ENCODE data around the gene TENT4A. TPM values are rescaled to one million over a fixed set of nuclear protein-coding genes. Genes with fewer than 3 reads are reported as not detected.

Gene TENT4A
- total and polyA plus RNA-seq, 2 of the 4 experiments (the other 2 are of a cell fraction) = 5.9 to 17.2 TPM

GRCh38 chr5:6712577-6713273, 507 bp upstream of the TENT4A start:
- 0% methylated on average over 29 of the region's 85 CpGs; no CpG with 5 or more reads in 1 of the 2 experiments for WGBS, 2 experiments (ENCODE audit: extremely low coverage in 2 of 2, insufficient read length in 1 of 2)
- no TSS peak for BruUV-seq (replicated peaks)
- DNase-seq = peak; percentile 94

More at GRCh38 chr5:6712577-6713273, 507 bp upstream of the TENT4A start:
- peak overlapping the region; percentile 96 for H2AFZ ChIP-seq (replicated peaks; ENCODE audit: low read length, poor library complexity)
- peak overlapping the region; percentile 44 to 66; a peak in 3 of 4 replicates for H4K8ac ChIP-seq (ENCODE audit: low read depth in 2 of 2, low read length in 2 of 2)
- H3K23ac ChIP-seq (ENCODE audit: low read depth, low read length) = peak overlapping the region; percentile 99; the same call in 1 of the 2 replicates
- peak overlapping the region; percentile 93 for H3K4ac ChIP-seq (ENCODE audit: low read depth, low read length)
- H2AK9ac ChIP-seq (replicated peaks; ENCODE audit: low read depth, low read length, poor library complexity) = peak overlapping the region; percentile 97
- H2BK5ac ChIP-seq (ENCODE audit: low read depth, low read length, poor library complexity, severe bottlenecking) = peak overlapping the region; percentile 93
- H3K79me1 ChIP-seq (ENCODE audit: low read depth in 1 of 2, low read length in 2 of 2) = peaks cover 4 to 40% of the 10 kb centered on the region in 2 experiments; a peak in 3 of 4 replicates
- H3K36me3 ChIP-seq (ENCODE audit: control insufficient read depth, insufficient read depth, low read length) = no peaks in the 10 kb centered on the region
- intact Hi-C loops (cut with micrococcal nuclease) (loop anchor here (2.0 to 5.0 kb wide), 3 partner anchors 20 to 80 kb away; partner anchors contain the start of genes NSUN2 and SRD5A1), dilution Hi-C loops (cut with HindIII; ENCODE audit: low sequenced_read_pairs, unreplicated experiment) (no loop called here), in situ Hi-C loops (cut with MboI; ENCODE audit: low sequenced_read_pairs) (no loop called here)
- H3K4me3 ChIP-seq (ENCODE audit: insufficient read depth, low read depth, low read length) = peak overlapping the region; percentile 78
- H3K9me3 ChIP-seq (ENCODE audit: control insufficient read depth, insufficient read depth, low read length) = no peaks in the 10 kb centered on the region
- H4K20me1 ChIP-seq (ENCODE audit: insufficient read depth, low read length) = peaks cover 36% of the 10 kb centered on the region
- peak overlapping the region; percentile 74; the same call in 1 of the 2 replicates for H2BK120ac ChIP-seq (ENCODE audit: low read depth, low read length)
- H2BK20ac ChIP-seq (ENCODE audit: low read depth, low read length) = no peak overlapping the region
- ChIA-PET CTCF (interaction anchor here (1.0 kb wide), 1 partner anchor 14 kb away, joined by 3 read pairs; no protein-coding TSS in a partner anchor), POLR2A (ENCODE audit: unreplicated experiment) (no interaction called here)
- H4K5ac ChIP-seq (ENCODE audit: low read depth, low read length) = no peak overlapping the region
- H3K9ac ChIP-seq (ENCODE audit: low read depth, low read length) = peak overlapping the region; percentile 60
- peak overlapping the region; percentile 88 for H3K27ac ChIP-seq (ENCODE audit: insufficient read depth, low read length)
- H3K18ac ChIP-seq (ENCODE audit: low read depth, low read length) = 0 out of 2 replicates have a peak overlapping the region, but pooled peaks have one; percentile 7
- peak overlapping the region; percentile 95 for H3K14ac ChIP-seq (replicated peaks; ENCODE audit: low read depth, low read length)
- peak; percentile 79 for ATAC-seq (ENCODE audit: low read depth)
- H3K9me1 ChIP-seq (ENCODE audit: insufficient read depth, low read length) = peaks cover 32% of the 10 kb centered on the region
- peaks cover 19% of the 10 kb centered on the region for H3K4me1 ChIP-seq (ENCODE audit: control insufficient read depth, insufficient read depth, low read length)
- peak overlapping the region; percentile 87; the same call in 1 of the 2 replicates for H2AK5ac ChIP-seq (ENCODE audit: low read depth, low read length)
- H3K56ac ChIP-seq (ENCODE audit: extremely low read depth, insufficient read depth, low read length) = peak overlapping the region; percentile 66; the same call in 1 of the 2 replicates
- no peaks in the 10 kb centered on the region for H3K27me3 ChIP-seq (ENCODE audit: control insufficient read depth, insufficient read depth, low read length)
- peak overlapping the region; percentile 96 for H3K4me2 ChIP-seq (ENCODE audit: low read depth, low read length)
- no peak for TF ChIP-seq CEBPB (IDR thresholded peaks at IDR 0.05; ENCODE audit: low read depth, low read length)
- TF ChIP-seq RFX5 (IDR thresholded peaks at IDR 0.05; ENCODE audit: low read depth, low read length) = no peak
- TF ChIP-seq POLR2A (IDR thresholded peaks at IDR 0.05; ENCODE audit: low read depth, low read length) = peak; percentile 74
- 0 out of 2 replicates have a peak, but pooled peaks have one; percentile 3 for TF ChIP-seq SMC3 (IDR thresholded peaks at IDR 0.05; ENCODE audit: low read depth, low read length)
- peak; percentile 99 for TF ChIP-seq MAZ (IDR thresholded peaks at IDR 0.05; ENCODE audit: borderline replicate concordance, low read depth, low read length)
- peak; percentile 78 for TF ChIP-seq USF2 (IDR thresholded peaks at IDR 0.05; ENCODE audit: low read depth, low read length)
- peak; percentile 87 for TF ChIP-seq MXI1 (IDR thresholded peaks at IDR 0.05; ENCODE audit: borderline replicate concordance, low read depth, low read length)
- peak overlapping the region; percentile 78 for H4K91ac ChIP-seq (ENCODE audit: insufficient read depth, low read depth, low read length)
- H2BK15ac ChIP-seq (ENCODE audit: low read depth, low read length) = no peak overlapping the region; the same call in 2 of the 3 replicates
